Measurements from ENCODE around the gene CCT6B. TPM values are rescaled to one million over a fixed set of nuclear protein-coding genes. Genes with fewer than 3 reads are reported as not detected.

Gene CCT6B
- total RNA-seq, 1 donor from 2014 or later: 6.0 TPM

DNA sequence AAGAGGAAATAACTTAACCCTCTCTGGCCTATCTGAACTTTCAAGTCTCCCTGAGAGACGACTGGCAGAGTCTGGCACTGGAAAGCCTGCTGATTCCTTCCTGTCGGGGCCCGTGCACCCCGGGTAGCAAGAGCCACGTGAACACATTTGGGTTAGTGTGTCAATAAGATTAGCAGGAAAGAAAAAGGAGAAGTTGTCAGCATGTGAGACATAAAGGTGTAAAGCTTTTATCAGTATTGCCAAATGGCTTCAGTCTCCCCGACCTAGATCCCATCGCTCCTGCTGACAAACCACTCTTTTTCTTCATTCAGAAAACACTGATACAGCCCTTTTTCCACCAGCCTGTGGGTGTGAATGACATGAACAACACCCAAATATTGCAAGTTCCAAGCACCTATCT is 74.4 kb downstream of the CCT6B start:
- no peak for DNase-seq (ENCODE audit: low spot score)

GRCh38 chr17:34885076-34885475 is 76.2 kb downstream of the CCT6B start:
- DNase-seq (ENCODE audit: low spot score): no peak

DNA sequence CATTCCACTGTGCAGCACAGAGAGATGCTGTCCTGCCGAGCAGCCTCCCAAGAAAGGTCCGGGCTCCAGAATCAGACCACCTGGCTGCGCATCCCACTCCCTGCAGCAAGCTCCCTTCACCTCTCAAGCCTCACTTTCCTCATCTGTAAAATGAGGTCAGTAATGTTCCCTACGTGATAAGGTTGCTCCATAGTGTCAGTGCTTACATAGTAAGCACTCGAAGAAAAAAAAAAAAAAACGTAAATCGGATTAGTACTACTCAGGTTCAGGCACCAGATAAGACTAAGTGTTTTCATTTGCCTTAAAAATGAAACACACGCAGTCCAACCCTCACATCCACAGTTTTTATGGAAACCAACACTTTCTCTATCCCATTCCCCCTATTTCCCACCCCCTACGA is 76.7 kb downstream of the CCT6B start:
- DNase-seq (ENCODE audit: low spot score): no peak

- DNase-seq (ENCODE audit: low spot score): no peak
Observed at GRCh38 chr17:34883106-34884000, 77.9 kb downstream of the CCT6B start.

DNA sequence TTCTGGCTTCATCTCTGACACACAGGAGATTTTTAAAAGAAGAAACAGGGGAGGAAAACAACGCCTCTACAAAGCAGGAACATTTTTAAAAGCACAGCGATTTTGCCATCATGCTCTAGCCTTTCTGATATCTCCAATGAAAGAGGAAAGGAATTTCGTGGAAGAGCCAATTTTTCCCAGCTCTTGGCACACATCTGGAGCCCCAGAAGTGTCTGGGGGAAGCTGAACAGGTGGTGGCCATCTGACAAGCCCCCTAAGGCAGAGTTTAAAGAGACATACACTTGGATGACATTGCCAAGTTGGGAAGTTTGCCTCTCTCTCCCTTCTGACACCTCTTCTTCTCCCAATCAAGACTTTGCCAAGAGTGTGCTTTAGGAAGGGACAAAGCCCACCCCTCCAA is 82.1 kb downstream of the CCT6B start:
- DNase-seq (ENCODE audit: low spot score): no peak

Other genes starting within 250 kb of the CCT6B start
- gene ZNF830, start 80 bp upstream of the CCT6B start, total RNA-seq (ENCODE audit: insufficient read depth, low replicate concordance): 17.1 TPM
- 28.9 TPM for gene LIG3, start 19.1 kb upstream of the CCT6B start, total RNA-seq (ENCODE audit: insufficient read depth, low replicate concordance)
- 6.3 TPM for gene RFFL, start 102.2 kb upstream of the CCT6B start, total RNA-seq (ENCODE audit: insufficient read depth, low replicate concordance)
- gene RAD51D, start 158.4 kb upstream of the CCT6B start, total RNA-seq (ENCODE audit: insufficient read depth, low replicate concordance): 3.4 TPM
- not detected for gene FNDC8, start 160.2 kb upstream of the CCT6B start, total RNA-seq (ENCODE audit: insufficient read depth, low replicate concordance)
- 17.6 TPM for gene NLE1, start 180.8 kb upstream of the CCT6B start, total RNA-seq (ENCODE audit: insufficient read depth, low replicate concordance)
- gene UNC45B, start 186.4 kb upstream of the CCT6B start, total RNA-seq (ENCODE audit: insufficient read depth, low replicate concordance): 0.24 TPM
- gene SLC35G3, start 232.9 kb upstream of the CCT6B start, total RNA-seq (ENCODE audit: insufficient read depth, low replicate concordance): 0.48 TPM

Measured in umbilical cord (tissue), 2 donors.